Lower leg skin (tissue), 3 donors: Measurements from ENCODE around the gene GRIK4.
"Not testable (repeated sequence)": the region's sequence is repeated elsewhere in the genome, so short reads cannot be mapped to it uniquely, and the experiment has no call there.

Source experiments
- POLR2A ChIP-seq, 2 donors: fragments of 450-650 bp; IDR thresholded peaks; one replicate each; pipeline ENCODE4 v1.6.1; 2016 to 2017; ENCODE audit warnings: antibody characterized with exemption in 2 of 2, mild to moderate bottlenecking in 1 of 2, moderate library complexity in 1 of 2
- TF ChIP-seq, protein P1 (sequence below), 3 donors: fragments of 450-650 bp; IDR thresholded peaks; one replicate each; pipeline ENCODE4 v1.5.1; 2016; ENCODE audit warnings: antibody characterized with exemption in 3 of 3, mild to moderate bottlenecking in 3 of 3, moderate library complexity in 2 of 3

DNA sequence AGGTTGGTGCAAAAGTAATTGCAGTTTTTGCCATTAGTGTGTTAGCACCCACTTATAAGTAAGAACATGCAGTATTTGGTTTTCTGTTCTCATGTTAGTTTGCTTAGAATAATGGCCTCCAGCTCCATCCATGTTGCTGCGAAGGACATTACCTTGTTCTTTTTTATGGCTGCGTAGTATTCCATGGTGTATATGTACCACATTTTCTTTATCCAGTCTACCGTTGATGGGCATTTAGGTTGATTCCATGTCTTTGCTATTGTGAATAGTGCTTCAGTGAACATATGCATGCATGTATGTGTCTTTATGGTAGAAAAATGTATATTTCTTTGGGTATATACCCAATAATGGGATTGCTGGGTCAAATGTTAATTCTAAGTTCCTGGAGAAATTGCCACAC lies 71.0 kb downstream of the GRIK4 start:
- TF ChIP-seq, protein P1, sequence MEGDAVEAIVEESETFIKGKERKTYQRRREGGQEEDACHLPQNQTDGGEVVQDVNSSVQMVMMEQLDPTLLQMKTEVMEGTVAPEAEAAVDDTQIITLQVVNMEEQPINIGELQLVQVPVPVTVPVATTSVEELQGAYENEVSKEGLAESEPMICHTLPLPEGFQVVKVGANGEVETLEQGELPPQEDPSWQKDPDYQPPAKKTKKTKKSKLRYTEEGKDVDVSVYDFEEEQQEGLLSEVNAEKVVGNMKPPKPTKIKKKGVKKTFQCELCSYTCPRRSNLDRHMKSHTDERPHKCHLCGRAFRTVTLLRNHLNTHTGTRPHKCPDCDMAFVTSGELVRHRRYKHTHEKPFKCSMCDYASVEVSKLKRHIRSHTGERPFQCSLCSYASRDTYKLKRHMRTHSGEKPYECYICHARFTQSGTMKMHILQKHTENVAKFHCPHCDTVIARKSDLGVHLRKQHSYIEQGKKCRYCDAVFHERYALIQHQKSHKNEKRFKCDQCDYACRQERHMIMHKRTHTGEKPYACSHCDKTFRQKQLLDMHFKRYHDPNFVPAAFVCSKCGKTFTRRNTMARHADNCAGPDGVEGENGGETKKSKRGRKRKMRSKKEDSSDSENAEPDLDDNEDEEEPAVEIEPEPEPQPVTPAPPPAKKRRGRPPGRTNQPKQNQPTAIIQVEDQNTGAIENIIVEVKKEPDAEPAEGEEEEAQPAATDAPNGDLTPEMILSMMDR (IDR thresholded peaks at IDR 0.05) = not testable (repeated sequence)
- not testable (repeated sequence) for TF ChIP-seq POLR2A (IDR thresholded peaks at IDR 0.05)
